H4 (cell line): ENCODE data around the gene MMP7. TPM values are rescaled to one million over a fixed set of nuclear protein-coding genes. Genes with fewer than 3 reads are reported as not detected.

Source experiments
- DNase-seq: peaks from one replicate; pipeline ENCODE4 v3.0.0-alpha.2; 2015; ENCODE audit warnings: low spot score
- total RNA-seq: library from RNA; depleted of rRNA; stranded (reverse); fragments of >200 nt; shearing (Covaris generic); gene quantifications from 2 replicates; pipeline ENCODE4 v1.2.3, GENCODE V29; 2014

MMP7 gene
- total RNA-seq, 1 experiment from 2014 or later = 0.06 TPM

- peak; percentile 70 for DNase-seq
Measured at GRCh38 chr11:102495161-102496042, 35.1 kb downstream of the MMP7 start.

- DNase-seq = peak; percentile 55
Measured at GRCh38 chr11:102494216-102494615, 36.3 kb downstream of the MMP7 start.

GRCh38 chr11:102493524-102493923, 37.0 kb downstream of the MMP7 start:
- no peak for DNase-seq

GRCh38 chr11:102491969-102492368, 38.6 kb downstream of the MMP7 start:
- no peak for DNase-seq

GRCh38 chr11:102489186-102490145, 41.1 kb downstream of the MMP7 start:
- no peak for DNase-seq

- DNase-seq = no peak
Measured at GRCh38 chr11:102488208-102488607, 42.3 kb downstream of the MMP7 start.

- no peak for DNase-seq
Measured at GRCh38 chr11:102487214-102487613, 43.3 kb downstream of the MMP7 start.

GRCh38 chr11:102486584-102486983, 44.0 kb downstream of the MMP7 start:
- no peak for DNase-seq

- DNase-seq = no peak
Measured at GRCh38 chr11:102485095-102485722, 45.3 kb downstream of the MMP7 start.

GRCh38 chr11:102482433-102482832, 48.1 kb downstream of the MMP7 start:
- no peak for DNase-seq

GRCh38 chr11:102479733-102480132, 50.8 kb downstream of the MMP7 start:
- no peak for DNase-seq

- DNase-seq = no peak
Measured at GRCh38 chr11:102478673-102479299, 51.8 kb downstream of the MMP7 start.

- DNase-seq = peak; percentile 69
Measured at GRCh38 chr11:102476812-102477211, 53.7 kb downstream of the MMP7 start.

- no peak for DNase-seq
Measured at GRCh38 chr11:102476069-102476468, 54.5 kb downstream of the MMP7 start.

GRCh38 chr11:102473543-102473942, 57.0 kb downstream of the MMP7 start:
- DNase-seq = no peak

- DNase-seq = no peak
Measured at GRCh38 chr11:102472127-102472526, 58.4 kb downstream of the MMP7 start.

- no peak for DNase-seq
Measured at GRCh38 chr11:102471474-102471873, 59.1 kb downstream of the MMP7 start.
